Lung microvascular endothelial cell (primary cell): Measurements from ENCODE around the gene FGF13. TPM values are rescaled to one million over a fixed set of nuclear protein-coding genes. Genes with fewer than 3 reads are reported as not detected.
A peak's percentile ranks its signal among the peaks of the same experiment; 100 is the strongest.

Experiments used
- DNase-seq, 2 donors: peaks; one replicate each; pipeline versions ENCODE4 v3.0.0 to v3.0.0-alpha.2; 2010; ENCODE audit warnings: low read depth in 2 of 2
- total RNA-seq: library from RNA; depleted of rRNA; stranded (reverse); fragments of >200 nt; gene quantifications from 2 replicates; pipeline ENCODE4 v1.2.1, GENCODE V29; 2014

Gene FGF13
- total RNA-seq: 25.9 and 46.0 TPM in 2 replicates

GRCh38 chrX:138711399-138712347, at the start of gene FGF13:
Gene FGF13 (minus strand): TSS chrX:138711717. CDS start chrX:138711003, 714 bp downstream.
- peak in 1 of 2 donors; percentile 20 for DNase-seq

- no peak for DNase-seq
Observed at GRCh38 chrX:138759217-138759943, 47.9 kb upstream of the FGF13 start.

- DNase-seq: peak; percentile 2 to 17
Observed at GRCh38 chrX:138756234-138756633, 44.7 kb upstream of the FGF13 start.

GRCh38 chrX:138754861-138755260, 43.3 kb upstream of the FGF13 start:
- DNase-seq: no peak

- DNase-seq: peak; percentile 17 to 47
Observed at GRCh38 chrX:138748480-138748879, 37.0 kb upstream of the FGF13 start.

- peak; percentile 47 to 71 for DNase-seq
Observed at GRCh38 chrX:138745196-138745595, 33.7 kb upstream of the FGF13 start.

GRCh38 chrX:138742217-138742616, 30.7 kb upstream of the FGF13 start:
- DNase-seq: no peak

- DNase-seq: no peak
Observed at GRCh38 chrX:138740341-138740740, 28.8 kb upstream of the FGF13 start.

- no peak for DNase-seq
Observed at GRCh38 chrX:138723301-138723700, 11.8 kb upstream of the FGF13 start.

GRCh38 chrX:138719396-138719795, 7.9 kb upstream of the FGF13 start:
- DNase-seq: peak in 1 of 2 donors; percentile 5

GRCh38 chrX:138718941-138719340, 7.4 kb upstream of the FGF13 start:
- no peak for DNase-seq

GRCh38 chrX:138710866-138711341, 613 bp downstream of the FGF13 start:
- no peak for DNase-seq

- no peak for DNase-seq
Observed at GRCh38 chrX:138709886-138710791, 1.4 kb downstream of the FGF13 start.

GRCh38 chrX:138708268-138708667, 3.2 kb downstream of the FGF13 start:
- DNase-seq: no peak

GRCh38 chrX:138704596-138704995, 6.9 kb downstream of the FGF13 start:
- no peak for DNase-seq

GRCh38 chrX:138704101-138704500, 7.4 kb downstream of the FGF13 start:
- no peak for DNase-seq

GRCh38 chrX:138692591-138692990, 18.9 kb downstream of the FGF13 start:
- DNase-seq: no peak

- DNase-seq: no peak
Observed at GRCh38 chrX:138691186-138691585, 20.3 kb downstream of the FGF13 start.

GRCh38 chrX:138690591-138690990, 20.9 kb downstream of the FGF13 start:
- no peak for DNase-seq

GRCh38 chrX:138683600-138683999, 27.9 kb downstream of the FGF13 start:
- peak in 1 of 2 donors; percentile 18 for DNase-seq

GRCh38 chrX:138669693-138670092, 41.8 kb downstream of the FGF13 start:
- no peak for DNase-seq
